ENCODE measurements around the gene FAAP24. TPM values are rescaled to one million over a fixed set of nuclear protein-coding genes. Genes with fewer than 3 reads are reported as not detected.
"Not testable (repeated sequence)": the region's sequence is repeated elsewhere in the genome, so short reads cannot be mapped to it uniquely, and the experiment has no call there.

The FAAP24 gene
- total RNA-seq, 2 donors from 2014 or later = 4.6 to 5.4 TPM

DNA sequence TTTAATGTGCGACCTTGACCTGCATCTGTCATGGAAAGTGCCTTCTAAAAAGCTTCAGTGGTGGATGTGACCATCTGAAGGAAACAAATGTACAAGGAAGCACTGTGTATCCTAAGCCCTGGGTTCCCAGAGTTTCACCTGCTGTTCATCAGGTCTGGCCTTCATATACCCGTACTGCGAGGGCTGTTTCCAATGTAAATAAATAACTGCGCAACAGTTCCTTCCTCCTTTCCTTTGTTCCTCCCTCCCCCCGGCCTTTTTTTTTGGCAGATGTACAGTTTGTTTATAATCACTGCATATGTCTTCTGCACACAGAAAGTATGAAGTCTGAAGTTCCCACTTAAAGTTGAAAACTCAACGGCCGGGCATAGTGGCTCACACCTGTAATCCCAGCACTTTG lies 5.2 kb downstream of the FAAP24 start:
- H3K27ac ChIP-seq (ENCODE audit: low read depth, low read length) = no peak overlapping the region

DNA sequence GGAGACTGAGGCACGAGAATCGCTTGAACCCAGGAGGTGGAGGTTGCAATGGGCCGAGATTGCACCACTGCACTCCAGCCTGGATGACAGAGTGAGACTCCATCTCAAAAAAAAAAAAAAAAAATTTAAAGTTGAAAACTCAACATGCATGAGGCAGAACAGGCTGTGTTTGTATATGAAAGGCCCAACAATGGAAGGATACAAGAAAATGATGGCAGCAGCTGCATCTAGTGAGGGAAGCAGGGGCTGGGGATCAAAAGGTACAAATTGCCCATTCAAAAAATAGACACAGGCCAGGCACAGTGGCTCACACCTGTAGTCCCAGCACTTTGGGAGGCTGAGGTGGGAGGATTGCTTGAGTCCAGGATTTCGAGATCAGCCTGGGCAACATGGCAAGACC lies 5.8 kb downstream of the FAAP24 start:
- not testable (repeated sequence) for H3K27me3 ChIP-seq (ENCODE audit: control insufficient read depth, insufficient read depth, low read length, poor library complexity, severe bottlenecking); H3K9ac ChIP-seq (ENCODE audit: extremely low read depth, low read length, poor library complexity, severe bottlenecking); H3K27ac Mint-ChIP-seq; H3K9me3 Mint-ChIP-seq; H3K27ac ChIP-seq (ENCODE audit: low read depth, low read length); DNase-seq; H3K4me1 ChIP-seq (ENCODE audit: control insufficient read depth, insufficient read depth, low read length); H3K27me3 Mint-ChIP-seq (ENCODE audit: insufficient read depth); H3K4me3 ChIP-seq (ENCODE audit: low read length); H3K4me1 Mint-ChIP-seq; H3K9me3 ChIP-seq (ENCODE audit: control insufficient read depth, low read length); H3K4me3 Mint-ChIP-seq
- 71 to 88% methylated on average over 1 to 4 of the region's 4 CpGs for WGBS, 2 experiments (ENCODE audit: insufficient coverage in 1 of 2, insufficient read length in 1 of 2)
- peaks cover 58% of the 10 kb centered on the region for H3K36me3 Mint-ChIP-seq (ENCODE audit: low read depth)
- peaks cover 38% of the 10 kb centered on the region for H3K36me3 ChIP-seq (ENCODE audit: control insufficient read depth, insufficient read depth, low read length)

More for the DNA sequence above, 5.2 kb downstream of the FAAP24 start:
- Mint-ChIP-seq H3K36me3 (ENCODE audit: low read depth) (peaks cover 53% of the 10 kb centered on the region), H3K9me3 (no peaks in the 10 kb centered on the region), H3K27ac (no peak overlapping the region), H3K4me3 (no peak overlapping the region), H3K27me3 (ENCODE audit: insufficient read depth) (no peaks in the 10 kb centered on the region), H3K4me1 (no peaks in the 10 kb centered on the region)
- WGBS, 2 experiments (ENCODE audit: insufficient coverage in 1 of 2, insufficient read length in 1 of 2) = 93 to 98% methylated on average over 7 of the region's 7 CpGs
- no peaks in the 10 kb centered on the region for H3K4me1 ChIP-seq (ENCODE audit: control insufficient read depth, insufficient read depth, low read length)
- no peak for DNase-seq
- H3K36me3 ChIP-seq (ENCODE audit: control insufficient read depth, insufficient read depth, low read length) = peaks cover 38% of the 10 kb centered on the region
- no peak overlapping the region for H3K9ac ChIP-seq (ENCODE audit: extremely low read depth, low read length, poor library complexity, severe bottlenecking)
- H3K4me3 ChIP-seq (ENCODE audit: low read length) = no peak overlapping the region
- H3K9me3 ChIP-seq (ENCODE audit: control insufficient read depth, low read length) = no peaks in the 10 kb centered on the region
- TF ChIP-seq, protein P1, sequence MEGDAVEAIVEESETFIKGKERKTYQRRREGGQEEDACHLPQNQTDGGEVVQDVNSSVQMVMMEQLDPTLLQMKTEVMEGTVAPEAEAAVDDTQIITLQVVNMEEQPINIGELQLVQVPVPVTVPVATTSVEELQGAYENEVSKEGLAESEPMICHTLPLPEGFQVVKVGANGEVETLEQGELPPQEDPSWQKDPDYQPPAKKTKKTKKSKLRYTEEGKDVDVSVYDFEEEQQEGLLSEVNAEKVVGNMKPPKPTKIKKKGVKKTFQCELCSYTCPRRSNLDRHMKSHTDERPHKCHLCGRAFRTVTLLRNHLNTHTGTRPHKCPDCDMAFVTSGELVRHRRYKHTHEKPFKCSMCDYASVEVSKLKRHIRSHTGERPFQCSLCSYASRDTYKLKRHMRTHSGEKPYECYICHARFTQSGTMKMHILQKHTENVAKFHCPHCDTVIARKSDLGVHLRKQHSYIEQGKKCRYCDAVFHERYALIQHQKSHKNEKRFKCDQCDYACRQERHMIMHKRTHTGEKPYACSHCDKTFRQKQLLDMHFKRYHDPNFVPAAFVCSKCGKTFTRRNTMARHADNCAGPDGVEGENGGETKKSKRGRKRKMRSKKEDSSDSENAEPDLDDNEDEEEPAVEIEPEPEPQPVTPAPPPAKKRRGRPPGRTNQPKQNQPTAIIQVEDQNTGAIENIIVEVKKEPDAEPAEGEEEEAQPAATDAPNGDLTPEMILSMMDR (conservative IDR thresholded peaks at IDR 0.05) = no peak
- H3K27me3 ChIP-seq (ENCODE audit: control insufficient read depth, insufficient read depth, low read length, poor library complexity, severe bottlenecking) = no peaks in the 10 kb centered on the region

DNA sequence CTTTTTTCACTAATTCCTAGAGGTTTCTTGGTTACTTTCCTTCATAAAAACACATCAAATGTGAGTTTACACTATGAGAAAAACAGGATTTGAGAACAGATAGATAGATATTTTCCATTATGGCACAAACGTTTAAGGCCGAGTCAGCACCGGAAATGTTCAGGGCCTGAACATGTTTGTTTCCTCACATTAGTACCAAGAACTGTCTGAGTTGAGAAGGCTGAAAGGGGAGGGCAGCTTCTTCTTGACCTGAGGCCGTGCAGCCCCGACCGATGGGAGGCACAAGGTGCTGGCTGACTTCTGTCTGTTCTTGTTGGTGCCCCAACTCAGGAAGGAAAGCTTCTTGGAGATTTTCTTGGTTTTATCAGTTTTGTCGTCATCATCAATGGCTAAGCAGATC lies 7.8 kb downstream of the FAAP24 start:
- H3K27me3 ChIP-seq (ENCODE audit: control insufficient read depth, insufficient read depth, low read length, poor library complexity, severe bottlenecking); H3K4me3 ChIP-seq (ENCODE audit: low read length); H3K27ac ChIP-seq (ENCODE audit: low read depth, low read length); H3K9me3 Mint-ChIP-seq; H3K27me3 Mint-ChIP-seq (ENCODE audit: insufficient read depth); H3K4me3 Mint-ChIP-seq; H3K4me1 ChIP-seq (ENCODE audit: control insufficient read depth, insufficient read depth, low read length); H3K9ac ChIP-seq (ENCODE audit: extremely low read depth, low read length, poor library complexity, severe bottlenecking); H3K9me3 ChIP-seq (ENCODE audit: control insufficient read depth, low read length); DNase-seq; H3K27ac Mint-ChIP-seq; H3K4me1 Mint-ChIP-seq: not testable (repeated sequence)
- 97 to 100% methylated on average over 1 to 7 of the region's 7 CpGs for WGBS, 2 experiments (ENCODE audit: insufficient coverage in 1 of 2, insufficient read length in 1 of 2)
- H3K36me3 Mint-ChIP-seq (ENCODE audit: low read depth) = peaks cover 69% of the 10 kb centered on the region
- H3K36me3 ChIP-seq (ENCODE audit: control insufficient read depth, insufficient read depth, low read length) = peaks cover 48% of the 10 kb centered on the region

DNA sequence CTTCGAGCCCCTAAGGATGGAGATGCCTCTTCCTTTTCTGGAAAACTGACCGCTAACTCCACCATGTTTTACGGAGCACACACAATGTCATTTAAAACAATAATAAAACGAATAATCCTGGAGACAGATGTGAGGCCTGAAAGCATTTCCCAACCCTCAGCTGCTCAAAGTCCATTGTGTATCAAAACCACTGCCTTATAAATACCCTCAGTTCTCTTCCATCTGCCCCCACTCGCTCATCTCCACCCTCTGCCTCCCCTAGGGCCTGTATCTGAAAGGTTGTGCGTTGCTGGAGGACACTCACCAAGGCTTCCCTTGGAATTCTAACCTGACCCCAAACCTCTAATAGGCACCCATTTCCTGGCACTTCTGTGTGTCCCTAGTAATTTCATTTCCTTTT lies 10.4 kb downstream of the FAAP24 start:
- Mint-ChIP-seq H3K27ac (peak overlapping the region; percentile 61), H3K36me3 (ENCODE audit: low read depth) (peaks cover 66% of the 10 kb centered on the region)
- peaks cover 52% of the 10 kb centered on the region for H3K36me3 ChIP-seq (ENCODE audit: control insufficient read depth, insufficient read depth, low read length)
- H3K27me3 ChIP-seq (ENCODE audit: control insufficient read depth, insufficient read depth, low read length, poor library complexity, severe bottlenecking); H3K4me1 Mint-ChIP-seq; H3K4me3 Mint-ChIP-seq; H3K9ac ChIP-seq (ENCODE audit: extremely low read depth, low read length, poor library complexity, severe bottlenecking); H3K9me3 ChIP-seq (ENCODE audit: control insufficient read depth, low read length); H3K9me3 Mint-ChIP-seq; H3K27ac ChIP-seq (ENCODE audit: low read depth, low read length); H3K4me1 ChIP-seq (ENCODE audit: control insufficient read depth, insufficient read depth, low read length); H3K4me3 ChIP-seq (ENCODE audit: low read length); H3K27me3 Mint-ChIP-seq (ENCODE audit: insufficient read depth); DNase-seq: not testable (repeated sequence)
- WGBS, 2 experiments (ENCODE audit: insufficient coverage in 1 of 2, insufficient read length in 1 of 2) = 98 to 100% methylated on average over 2 to 5 of the region's 6 CpGs

DNA sequence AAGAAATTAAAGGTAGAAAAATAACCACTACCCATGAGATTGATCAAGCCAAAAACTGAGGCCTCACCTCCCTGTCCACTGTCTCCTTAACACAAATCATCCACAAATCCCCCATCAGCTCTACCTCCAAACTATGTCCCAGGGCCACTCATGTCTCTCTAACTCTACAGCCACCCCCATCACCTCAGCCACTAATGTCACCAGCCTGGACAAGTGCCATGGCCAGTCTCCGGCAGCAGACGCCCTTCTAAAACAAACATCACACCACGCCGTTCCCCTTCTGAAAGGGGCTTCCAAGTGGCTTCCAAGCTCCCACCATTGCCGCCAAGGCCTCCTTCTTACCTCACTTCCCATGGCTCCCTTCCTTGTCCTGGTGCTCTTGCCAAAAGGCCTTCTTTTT lies 16.2 kb downstream of the FAAP24 start:
- H3K4me1 ChIP-seq (ENCODE audit: control insufficient read depth, insufficient read depth, low read length); H3K9me3 Mint-ChIP-seq; DNase-seq; H3K27me3 ChIP-seq (ENCODE audit: control insufficient read depth, insufficient read depth, low read length, poor library complexity, severe bottlenecking); H3K9ac ChIP-seq (ENCODE audit: extremely low read depth, low read length, poor library complexity, severe bottlenecking); H3K4me3 ChIP-seq (ENCODE audit: low read length); H3K27me3 Mint-ChIP-seq (ENCODE audit: insufficient read depth); H3K27ac ChIP-seq (ENCODE audit: low read depth, low read length); H3K9me3 ChIP-seq (ENCODE audit: control insufficient read depth, low read length); H3K4me3 Mint-ChIP-seq: not testable (repeated sequence)
- 85 to 97% methylated on average over 5 of the region's 5 CpGs for WGBS, 2 experiments (ENCODE audit: insufficient coverage in 1 of 2, insufficient read length in 1 of 2)
- Mint-ChIP-seq H3K27ac (peak overlapping the region; percentile 66), H3K4me1 (peaks cover 12% of the 10 kb centered on the region), H3K36me3 (ENCODE audit: low read depth) (peaks cover 66% of the 10 kb centered on the region)
- peaks cover 66% of the 10 kb centered on the region for H3K36me3 ChIP-seq (ENCODE audit: control insufficient read depth, insufficient read depth, low read length)

All from endodermal cell (in vitro differentiated cells).